Right forelimb (tissue), 1 donor: ENCODE data around the gene UBASH3A.

Experiments used
- DNase-seq: peaks from one replicate; pipeline ENCODE4 v3.0.0-alpha.2; 2018

UBASH3A gene

DNA sequence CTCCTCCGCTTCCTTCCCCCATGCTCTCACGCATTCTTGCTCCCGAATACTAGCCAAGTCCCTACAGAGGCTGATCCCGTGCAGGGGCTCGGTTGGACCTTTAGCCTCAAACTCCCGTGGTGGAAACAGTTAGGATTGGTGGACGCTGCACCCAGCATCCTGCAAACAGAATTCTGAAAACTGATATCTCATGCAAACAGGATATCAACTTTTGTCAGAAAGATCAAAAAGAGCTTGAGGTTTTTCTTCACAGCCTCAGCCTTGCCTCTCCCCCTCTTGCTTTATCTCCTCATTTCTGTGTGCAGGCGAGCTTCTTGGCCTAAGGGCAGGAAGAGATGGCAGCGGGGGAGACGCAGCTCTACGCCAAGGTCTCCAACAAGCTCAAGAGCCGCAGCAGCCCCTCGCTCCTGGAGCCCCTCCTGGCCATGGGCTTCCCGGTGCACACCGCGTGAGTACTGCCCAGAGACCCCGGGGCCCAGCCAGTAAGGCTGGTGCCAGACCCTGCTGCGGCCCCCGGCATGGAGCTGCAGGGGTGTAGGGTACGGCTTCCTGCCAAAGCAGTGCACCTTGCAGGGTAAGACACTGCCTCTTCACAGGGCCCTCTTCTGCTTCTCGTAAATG is at the start of gene UBASH3A:
UBASH3A (plus strand) TSS at position 292 of the 621 bp plus-strand sequence; CDS start at position 336, 44 bp downstream.
- no peak for DNase-seq

- no peak for DNase-seq
Measured at GRCh38 chr21:42356046-42356445, 47.7 kb upstream of the UBASH3A start.

GRCh38 chr21:42356650-42357049 is 47.1 kb upstream of the UBASH3A start:
- DNase-seq = no peak

DNA sequence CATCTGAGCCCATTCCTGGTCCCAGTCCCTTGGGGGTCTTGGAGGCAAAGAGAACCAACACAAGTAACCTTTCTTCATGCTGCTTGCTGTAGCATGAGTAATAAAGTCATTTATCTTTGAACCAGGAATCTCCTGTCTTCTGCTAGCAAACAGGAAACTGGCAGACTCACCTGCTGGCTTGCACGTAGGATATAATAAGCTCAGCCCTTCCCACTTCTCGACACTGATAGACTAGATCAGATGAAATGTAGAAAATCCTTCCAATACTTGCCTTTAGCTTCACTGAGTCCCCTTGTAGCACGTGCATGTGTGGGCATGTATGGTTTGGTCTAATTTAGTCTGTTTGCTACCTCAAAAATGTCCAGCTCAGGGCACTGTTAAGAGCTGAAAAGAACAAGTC is 46.4 kb upstream of the UBASH3A start:
- DNase-seq = no peak

DNA sequence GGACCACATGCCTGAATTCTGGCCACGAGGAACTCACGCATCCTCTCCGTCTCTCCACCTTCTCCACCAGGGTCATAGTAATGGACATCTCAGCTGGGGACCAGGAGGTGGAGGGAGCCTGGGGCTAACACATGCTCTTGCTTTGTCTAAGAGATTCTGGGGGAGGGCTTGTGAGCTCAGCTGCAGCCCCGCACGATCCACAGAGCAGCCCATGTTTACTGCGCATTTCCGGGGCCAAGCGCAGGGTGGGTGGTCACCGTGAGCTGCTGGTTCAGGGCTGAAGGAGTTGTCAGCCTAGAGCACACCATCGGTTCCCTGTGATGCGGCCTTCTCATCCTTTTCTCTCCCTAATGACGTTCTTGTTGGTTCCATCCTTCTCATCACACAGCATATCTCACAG is 45.4 kb upstream of the UBASH3A start:
- no peak for DNase-seq

GRCh38 chr21:42358937-42359336 is 44.8 kb upstream of the UBASH3A start:
- DNase-seq = no peak

GRCh38 chr21:42360317-42360716 is 43.4 kb upstream of the UBASH3A start:
- DNase-seq = no peak

- no peak for DNase-seq
Measured at GRCh38 chr21:42361286-42361685, 42.4 kb upstream of the UBASH3A start.

DNA sequence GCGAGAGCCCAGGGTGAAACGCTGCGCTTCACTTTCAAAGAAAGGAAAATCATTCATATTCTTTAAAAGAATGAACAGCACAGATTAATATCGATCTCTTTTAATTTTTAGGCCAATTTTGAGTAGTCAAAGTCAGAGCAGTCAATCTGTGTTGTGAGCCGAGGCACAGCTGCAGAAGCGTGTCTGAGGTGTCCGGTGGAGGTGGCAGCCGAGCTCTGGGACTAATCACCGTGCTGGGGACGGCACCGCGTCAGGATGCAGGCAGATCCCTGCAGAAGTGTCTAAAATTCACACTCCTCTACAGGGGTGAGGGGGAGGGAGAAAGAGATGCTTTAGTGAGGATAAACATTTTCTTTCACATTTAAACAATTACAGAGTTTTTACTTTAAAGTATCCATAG is 41.5 kb upstream of the UBASH3A start:
- no peak for DNase-seq

DNA sequence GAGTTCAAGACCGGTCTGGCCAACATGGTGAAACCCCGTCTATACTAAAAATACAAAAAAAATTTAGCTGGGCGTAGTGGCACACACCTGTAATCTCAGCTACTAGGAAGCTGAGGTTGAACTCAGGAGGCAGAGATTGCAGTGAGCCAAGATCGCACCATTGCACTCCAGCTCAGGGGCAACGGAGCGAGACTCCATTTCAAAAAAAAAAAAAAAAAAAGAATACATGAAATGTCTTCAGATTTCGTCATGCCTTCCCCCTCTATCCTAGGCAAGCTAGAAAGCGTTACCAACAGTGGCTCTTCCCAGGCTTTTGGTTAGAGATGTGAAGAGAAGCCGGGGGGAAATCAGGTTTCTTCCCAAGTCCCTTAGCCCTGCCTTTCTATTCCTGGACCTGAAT is 41.0 kb upstream of the UBASH3A start:
- DNase-seq = no peak

GRCh38 chr21:42363312-42363711 is 40.4 kb upstream of the UBASH3A start:
- no peak for DNase-seq

DNA sequence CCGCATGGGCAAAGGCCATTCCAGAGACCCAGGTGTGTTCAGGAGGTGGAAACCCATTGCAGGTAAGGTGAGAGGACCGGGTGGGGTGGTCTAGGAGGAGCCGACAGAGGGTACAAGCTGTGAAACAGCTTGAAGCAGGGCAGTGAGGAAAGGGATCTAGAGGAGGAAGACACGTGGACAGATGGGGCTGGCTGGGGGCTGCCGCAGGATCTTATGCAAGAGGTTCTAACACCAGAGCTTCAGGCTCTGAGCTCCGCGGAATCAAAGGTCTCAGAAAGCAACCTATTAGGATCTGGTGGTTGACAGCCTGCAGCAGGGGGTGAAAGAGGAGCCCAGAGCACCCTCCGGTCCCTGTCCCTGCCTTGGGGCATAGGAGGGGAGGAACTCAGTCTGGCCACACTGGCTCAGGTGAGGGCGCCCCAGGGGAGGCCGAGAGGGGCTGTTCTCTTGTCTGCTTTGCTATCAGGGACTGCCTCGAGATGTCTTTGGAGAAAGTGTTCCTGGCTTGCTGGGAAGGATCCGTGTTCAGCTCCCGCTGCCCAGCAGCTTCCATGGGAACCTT is 39.3 kb upstream of the UBASH3A start:
- DNase-seq = no peak

DNA sequence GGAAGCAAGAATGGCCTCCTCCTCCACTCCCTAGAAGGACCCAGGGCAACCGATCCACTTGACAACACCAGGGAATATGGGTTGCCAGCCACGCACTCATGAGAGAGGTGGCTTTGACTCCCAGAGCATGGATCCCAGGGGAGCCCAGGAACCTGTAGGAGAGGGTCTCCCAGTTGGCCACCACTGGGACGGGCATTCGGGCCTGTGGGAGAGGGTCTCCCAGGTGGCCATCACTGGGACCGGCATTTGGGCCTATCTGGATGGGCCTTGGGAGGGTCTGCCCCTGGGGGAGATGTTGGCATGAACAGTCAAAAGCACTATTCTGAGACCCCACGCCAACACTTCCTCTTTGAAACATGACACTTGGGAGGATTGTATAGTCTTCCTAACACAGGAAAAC is 37.9 kb upstream of the UBASH3A start:
- no peak for DNase-seq

DNA sequence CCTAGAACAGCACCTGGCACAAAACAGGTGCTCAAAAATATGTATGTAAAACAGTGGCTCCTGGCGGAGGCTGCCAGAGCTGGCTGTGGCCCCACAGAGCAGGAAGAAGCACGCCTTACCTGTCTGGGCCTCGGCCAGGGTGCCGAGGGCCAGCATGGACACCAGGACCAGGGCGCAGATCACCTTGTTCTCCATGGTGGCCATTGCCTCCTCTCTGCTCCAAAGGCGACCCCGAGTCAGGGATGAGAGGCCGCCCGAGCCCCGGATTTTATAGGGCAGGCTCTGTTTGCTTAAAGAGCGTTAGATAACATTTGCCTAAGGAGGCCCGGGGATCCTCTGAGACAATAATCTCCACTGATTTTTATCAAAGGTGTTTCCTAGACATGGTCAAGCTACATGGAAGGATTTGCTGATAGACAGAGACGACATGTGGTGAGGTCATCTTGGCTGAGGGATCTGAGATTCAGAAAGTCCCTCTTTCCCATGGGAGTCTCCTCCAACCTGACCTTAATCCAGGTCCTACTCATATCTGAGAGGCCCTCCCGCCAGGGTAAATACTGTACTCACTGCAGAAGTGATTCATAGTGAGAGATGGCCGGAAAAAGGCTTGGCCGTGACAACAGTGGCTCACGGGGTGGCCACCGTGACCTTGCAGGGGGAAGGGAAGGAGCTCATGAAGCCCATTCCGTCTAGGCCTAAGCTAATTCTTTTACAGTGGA is 37.3 kb upstream of the UBASH3A start, which contains the start of gene TFF1:
TFF1 (minus strand) TSS at position 244 of the 719 bp plus-strand sequence; CDS start at position 204, 40 bp downstream.
- DNase-seq = no peak

DNA sequence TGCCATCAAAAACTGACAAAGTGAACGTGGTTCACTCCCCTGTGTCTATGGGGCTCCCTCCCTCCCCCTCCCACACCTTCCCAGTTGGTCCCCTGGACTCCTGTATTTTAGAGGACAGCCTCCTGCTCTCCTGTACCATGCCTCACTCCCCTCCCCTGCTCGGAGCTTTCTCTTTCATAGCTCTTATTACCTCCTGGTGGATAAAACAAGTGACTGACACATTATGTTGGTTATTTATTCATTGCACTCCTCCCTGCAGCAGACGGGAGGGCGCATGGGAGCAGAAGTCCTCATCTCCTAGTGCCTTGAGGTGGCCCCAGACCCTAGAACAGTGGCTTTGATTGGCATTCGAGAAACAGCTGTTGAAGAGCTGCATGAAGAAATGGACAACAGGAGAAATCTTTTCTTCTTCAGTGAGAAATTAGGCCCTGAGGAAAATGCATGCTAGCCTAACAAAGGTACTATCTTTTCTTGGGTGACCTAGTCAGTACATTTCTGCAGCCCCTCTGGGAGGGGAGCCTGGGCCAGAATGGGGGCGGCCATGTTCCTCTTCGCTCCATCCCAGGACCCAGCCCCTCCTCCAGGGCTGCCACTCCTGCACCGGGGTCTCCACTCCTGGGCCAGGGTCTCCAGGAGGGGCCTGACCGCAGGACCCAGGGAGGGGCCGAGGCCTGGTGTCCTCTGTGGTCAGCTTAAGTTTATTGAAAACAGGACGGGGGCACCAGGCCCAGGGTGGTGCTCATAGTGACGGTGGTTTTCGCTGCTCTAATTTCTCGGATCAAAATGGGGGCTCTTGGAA is 36.1 kb upstream of the UBASH3A start:
- DNase-seq = no peak

GRCh38 chr21:42369821-42370220 is 33.9 kb upstream of the UBASH3A start:
- DNase-seq = no peak

DNA sequence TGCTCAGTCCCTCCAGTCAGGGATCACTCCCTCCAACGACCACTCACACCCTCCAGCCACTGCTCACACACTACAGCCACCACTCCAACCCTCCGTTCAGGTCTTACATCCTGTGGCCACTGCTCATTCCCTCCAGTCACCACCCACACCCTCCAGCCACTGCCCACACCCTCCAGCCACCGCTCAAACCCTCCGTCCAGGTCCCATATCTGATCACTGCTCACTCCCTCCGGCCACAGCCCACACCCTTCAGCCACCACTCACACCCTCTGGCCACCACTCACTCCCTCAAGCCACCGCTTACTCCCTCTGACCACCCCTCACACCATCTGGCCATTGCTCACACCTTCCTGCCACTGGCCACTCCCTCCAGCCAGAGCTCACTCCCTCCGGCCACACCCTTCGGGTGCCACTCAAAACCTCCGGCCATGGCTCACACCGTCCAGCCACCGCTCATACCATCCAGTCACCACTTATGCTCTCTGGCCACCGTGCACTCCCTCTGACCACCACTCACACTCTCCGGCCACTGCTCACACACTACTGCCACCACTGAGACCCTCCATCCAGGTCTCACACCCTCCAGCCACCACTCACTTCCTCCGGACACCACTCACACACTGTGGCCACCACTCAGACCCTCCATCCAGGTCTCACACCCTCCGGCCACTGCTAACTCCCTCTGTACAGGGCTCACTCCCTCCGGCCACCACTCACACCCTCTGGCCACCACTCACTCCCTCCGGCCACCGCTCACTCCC is 32.6 kb upstream of the UBASH3A start:
- no peak for DNase-seq

DNA sequence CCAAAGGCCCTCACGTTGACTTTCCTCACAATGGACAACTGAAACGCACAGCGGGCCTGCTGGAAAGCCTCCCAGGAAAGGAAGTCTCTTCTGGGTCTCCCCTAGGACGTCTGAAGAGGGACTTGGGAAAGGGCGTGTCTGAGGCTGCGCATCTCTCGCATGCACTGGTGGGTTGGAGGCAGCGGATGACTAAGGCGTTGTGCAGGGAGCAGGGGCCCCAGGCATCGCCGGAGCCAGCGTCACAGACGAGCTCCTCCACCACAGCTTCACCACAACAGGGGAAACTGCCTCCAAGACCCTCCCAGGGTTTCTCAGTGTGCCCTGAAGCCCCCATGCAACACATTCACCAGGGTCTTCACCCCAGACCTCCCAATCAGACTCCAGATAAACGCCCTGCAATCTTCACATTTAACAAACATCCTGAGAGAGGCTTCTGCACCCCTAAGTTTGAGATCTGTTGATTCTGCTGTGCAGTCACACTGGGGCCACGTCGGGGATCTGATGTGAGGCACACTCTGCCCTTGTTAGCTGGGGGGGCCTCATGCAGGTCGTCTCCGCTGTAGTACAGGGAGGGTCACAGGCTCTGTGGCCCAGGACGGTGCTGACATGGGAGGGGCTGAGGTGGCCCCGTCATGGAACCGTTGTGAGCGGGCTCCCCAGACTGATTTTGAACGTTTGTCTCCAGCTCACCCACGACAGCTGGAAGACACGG is 30.4 kb upstream of the UBASH3A start:
- no peak for DNase-seq

GRCh38 chr21:42373908-42374455 is 29.7 kb upstream of the UBASH3A start:
- no peak for DNase-seq

DNA sequence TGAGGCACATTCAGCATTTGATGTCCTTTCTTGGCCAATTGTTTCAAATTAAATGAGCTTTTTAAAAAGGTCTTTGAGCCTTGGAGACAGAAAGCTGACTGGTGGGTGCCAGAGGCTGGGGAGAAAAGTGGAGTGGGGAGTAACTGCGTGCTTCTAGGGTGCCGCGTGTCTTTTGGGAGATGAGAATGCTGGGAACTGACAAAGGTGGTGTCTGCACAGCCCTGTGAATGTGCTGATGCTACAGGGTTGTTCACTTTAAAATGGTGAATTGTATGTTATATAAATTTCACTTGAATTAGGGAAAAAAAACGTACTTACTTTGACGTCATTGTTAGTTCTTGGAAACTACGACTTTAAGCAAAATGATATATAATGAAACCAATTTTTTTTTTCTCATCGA is 29.2 kb upstream of the UBASH3A start:
- DNase-seq = no peak

- DNase-seq = no peak
Measured at GRCh38 chr21:42374864-42375499, 28.7 kb upstream of the UBASH3A start.
